Stimulated activated CD8-positive, alpha-beta memory T cell treated with anti-CD3 and anti-CD28 coated beads, Interleukin-15, amount 100 ng/mL, for 48 hours (primary cell): ENCODE measurements around the gene POLR2M.

ENCODE experiments used
- DNase-seq, 2 donors: peaks; one replicate each; pipeline ENCODE4 v3.0.0-alpha.2; 2020; ENCODE audit warnings: low read depth in 2 of 2

Gene POLR2M

DNA sequence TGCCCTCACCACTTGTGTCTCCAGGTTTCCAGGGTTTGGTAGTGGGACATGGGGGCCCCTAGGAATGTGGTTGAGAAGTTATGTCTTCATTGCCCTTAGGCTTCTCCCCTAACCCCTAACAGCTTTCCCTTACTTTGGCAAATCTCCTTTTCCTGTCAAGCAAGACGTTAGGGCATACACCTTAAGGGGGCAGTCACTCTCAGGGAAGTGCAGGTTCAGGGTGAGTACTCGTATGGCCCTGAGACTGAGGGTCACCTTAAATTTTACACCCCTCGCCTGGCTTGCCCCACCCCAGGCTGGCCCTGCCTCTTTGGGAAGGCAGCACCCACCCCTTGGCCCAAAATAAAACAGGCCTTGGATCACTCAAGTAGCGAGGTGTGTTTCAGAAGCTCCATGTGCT, 33.5 kb downstream of the POLR2M start:
- DNase-seq = no peak

DNA sequence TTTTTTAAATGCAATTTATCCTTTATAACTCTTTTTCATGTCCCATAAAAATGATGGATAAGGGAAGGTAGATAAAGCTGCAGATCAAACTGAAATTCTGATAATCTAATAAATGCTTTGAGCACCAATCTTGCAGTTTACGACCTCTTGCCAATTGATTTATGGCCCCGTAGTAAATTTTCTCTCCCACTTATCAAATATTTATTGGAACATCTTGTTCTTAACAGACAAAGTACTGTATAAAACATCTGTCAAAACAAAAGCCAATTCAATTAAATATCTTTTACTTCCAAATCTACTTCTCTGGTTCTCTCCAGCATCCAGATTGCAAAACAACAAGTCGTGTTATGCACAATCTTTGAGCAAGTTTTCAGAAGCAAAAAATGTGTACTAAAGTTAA, 34.6 kb downstream of the POLR2M start:
- DNase-seq = no peak

DNA sequence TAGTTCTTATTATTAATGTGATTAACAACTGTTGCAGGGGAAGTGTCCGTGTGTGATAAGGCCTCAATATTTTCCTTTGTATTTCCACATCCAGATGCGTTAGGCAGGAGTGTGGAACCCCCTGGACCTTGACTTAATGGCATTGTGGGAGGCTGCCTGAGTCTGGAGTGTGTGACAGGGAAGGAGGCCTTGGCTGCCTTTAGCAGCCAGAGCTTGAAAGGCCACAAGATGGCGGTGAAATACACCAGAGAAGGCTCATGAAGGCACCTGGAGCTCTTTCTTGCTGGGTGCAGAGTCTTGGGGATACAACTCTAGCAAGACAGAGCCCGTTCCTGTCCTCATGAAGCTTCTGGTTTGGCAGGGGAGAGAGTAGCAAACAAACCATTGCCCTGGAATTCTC, 36.9 kb downstream of the POLR2M start:
- DNase-seq = no peak

DNA sequence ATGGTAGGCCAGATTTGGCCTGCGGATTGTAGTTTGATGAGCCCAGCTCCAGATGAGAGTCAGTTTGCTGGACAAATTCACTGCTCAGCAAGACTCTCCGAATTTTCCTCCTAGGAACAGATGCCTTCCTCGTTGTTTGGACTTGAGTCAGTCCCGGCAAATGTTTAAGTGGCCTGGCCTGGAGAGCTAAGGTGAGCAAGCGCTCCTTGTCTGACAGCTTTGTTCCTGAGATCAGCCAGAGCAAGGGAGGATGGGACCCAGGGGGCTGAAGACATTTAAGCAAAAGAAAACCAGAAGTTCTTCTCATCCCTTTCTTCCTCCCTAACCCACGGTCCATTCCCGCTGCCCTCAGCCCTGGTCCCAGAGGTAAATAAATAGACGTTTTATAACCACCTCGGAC, 40.3 kb downstream of the POLR2M start:
- no peak for DNase-seq

DNA sequence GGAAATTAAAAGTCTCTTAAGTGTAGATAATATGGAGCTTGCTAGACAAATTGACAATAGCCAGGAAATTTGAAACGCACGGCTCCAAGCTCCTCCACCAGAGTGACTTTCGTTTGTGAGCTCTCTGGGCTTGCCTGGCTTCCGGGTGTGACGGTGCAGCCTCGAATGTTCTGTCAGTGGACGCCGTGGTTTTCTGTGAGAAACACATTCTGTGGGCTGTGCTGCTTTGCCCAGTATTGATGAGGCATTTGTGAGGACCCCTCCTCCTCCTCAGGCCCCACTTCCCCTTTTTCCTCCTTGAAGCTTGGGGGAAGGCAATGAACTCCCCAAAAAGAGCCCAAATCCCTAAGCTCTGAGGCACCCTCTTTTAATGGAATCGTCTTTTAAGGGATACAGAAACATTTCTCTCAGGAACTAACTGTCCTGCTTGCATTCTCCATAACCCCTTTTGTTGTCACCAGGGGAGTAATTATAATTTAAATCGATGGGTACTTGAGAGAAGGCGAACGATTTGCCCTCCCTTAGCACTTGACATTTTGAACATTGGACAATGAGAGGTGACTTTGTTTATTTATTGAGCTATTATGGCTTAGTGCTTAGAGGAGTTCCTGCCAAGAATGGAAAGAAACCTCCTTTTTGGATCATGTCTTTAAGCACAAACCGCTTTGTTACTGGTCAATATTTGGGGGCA, 40.8 kb downstream of the POLR2M start:
- DNase-seq = no peak

DNA sequence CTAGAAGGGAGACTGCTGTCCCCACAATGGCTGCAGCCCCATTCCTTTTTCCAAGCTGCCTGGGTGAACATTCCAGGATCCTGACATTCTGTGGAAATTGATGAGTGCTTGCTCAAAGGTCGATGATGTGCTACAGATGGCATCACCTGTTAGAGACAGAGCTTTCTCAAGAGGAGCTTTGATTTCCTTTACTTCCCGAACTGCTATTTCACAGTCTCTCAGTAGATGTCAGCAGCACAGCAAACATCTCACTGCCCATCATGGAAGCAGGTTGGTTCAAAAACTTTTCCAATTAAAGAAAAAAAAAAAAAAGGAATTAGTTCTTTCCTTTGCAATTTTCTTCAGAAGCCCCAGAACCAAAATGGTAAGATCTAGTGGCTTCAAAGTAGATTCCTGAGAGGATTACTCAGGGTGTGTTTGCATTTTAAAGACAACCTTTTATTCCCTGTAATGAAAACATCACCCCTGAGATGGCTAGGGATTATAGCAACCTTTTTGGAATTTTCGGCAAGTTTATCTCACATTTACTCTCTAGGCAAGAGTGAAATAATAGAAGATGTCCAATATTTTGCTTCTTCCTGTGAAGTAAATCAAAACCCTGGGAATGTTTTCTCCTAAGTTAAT, 44.8 kb downstream of the POLR2M start:
- no peak for DNase-seq

DNA sequence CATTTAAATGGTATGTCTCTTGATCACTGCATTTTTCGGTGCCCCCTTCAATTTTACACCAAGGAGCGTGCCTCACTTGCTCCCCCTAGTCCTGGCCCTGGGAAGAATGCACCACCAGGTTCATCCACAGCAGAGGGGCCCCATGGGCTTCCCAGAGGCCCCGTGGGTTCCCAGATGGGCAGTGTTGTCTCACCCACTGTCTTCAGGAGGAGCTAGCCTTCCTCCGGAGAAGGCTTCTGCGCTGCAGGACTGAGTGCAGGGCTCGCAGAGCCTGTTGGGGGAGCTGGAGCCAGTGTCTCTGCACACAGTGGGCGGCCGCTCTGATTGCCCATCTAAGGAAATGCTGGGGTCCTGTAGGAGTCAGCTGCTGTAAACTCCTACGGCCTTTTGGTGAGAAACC, 45.9 kb downstream of the POLR2M start:
- DNase-seq = no peak

DNA sequence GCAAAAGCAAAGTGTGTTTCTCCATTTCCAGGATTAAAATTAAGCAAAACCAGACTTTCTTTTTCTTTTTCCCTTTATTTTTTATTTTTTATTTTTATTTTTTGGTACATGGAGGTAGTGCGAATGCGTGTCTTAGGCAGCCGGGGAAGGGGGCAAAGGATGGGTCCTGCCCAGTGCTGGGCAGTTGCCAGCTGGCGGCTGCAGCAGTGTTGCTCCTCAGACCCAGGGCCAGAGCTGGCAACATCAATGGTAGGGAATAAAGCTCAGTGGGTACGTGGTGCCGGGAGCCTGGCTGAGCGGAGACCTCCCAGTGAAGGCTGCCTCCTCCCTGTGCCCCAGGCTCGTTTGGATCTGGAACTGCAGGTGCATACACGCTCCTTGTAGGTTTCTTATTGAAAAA, 46.3 kb downstream of the POLR2M start:
- no peak for DNase-seq

DNA sequence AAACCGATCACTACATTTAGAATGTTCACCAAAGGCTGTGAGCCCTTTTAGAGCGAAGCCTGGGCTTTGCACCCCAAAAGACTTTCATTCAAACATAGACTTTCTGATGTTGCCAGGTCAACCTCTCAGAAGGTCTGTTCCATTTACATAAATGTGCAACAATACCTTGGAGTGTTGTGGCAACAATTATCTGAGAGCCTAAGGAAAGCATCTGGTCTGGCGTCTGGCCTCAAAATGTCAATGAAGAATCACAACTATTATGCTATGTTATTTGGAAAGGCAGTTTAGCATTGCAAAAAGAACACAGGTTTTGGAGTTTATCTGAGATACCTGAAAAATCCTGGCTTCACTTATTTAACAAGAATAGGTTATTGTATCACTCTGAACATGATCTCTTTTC, 50.0 kb downstream of the POLR2M start:
- DNase-seq = no peak

DNA sequence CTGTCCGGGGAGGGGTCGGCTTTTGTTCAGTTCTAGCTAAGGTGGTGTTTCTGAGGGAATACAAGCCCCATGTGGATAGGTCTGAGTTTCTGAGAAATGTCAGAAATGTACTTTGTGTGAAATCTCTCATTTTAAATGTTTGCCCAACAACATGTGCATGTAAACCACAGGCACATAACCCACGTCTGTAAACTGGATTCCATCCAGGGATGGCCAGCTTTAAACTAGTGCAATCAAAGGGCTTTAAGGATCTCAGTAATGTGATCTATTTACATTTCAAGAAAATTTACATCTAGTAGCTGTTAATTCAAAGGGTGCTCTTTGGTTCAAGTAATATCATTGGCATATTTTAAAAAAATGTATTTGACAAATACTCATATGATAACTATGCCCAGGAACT, 52.0 kb downstream of the POLR2M start:
- no peak for DNase-seq

DNA sequence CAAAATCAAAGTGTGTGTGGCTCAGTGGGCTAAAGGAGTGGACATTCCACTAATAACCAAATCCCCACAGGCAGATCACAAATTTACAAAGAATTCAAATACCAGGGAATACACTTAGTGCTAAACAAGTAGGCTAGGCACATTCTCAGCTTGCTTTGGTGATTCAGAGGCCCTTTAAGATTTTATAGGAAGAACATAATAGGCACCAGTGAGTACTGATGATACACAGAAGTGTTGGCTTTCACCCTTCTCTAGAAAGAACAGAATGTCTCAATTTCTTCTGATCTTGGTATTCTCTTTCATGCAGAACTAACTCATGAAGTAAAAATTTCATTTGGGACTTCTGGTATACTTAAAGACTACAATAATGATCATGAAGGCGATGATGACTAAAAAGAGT, 55.0 kb downstream of the POLR2M start:
- DNase-seq = no peak

DNA sequence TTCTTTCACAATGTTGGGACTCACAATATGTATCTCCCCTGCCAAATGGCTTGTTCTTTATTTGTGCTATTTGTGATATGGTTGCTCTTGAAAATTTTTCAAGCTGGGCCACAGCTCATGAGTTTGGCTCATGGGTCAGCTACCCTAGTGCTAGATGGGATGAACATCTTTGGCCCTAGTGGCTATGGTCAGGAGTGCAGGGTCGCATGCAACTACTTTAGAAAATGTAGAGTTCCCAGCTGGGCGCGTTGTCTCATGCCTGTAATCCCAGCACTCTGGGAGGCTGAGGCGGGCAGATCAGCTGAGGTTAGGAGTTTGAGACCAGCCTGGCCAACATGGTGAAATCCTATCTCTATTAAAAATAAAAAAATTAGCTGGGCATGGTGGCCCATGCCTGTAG, 55.8 kb downstream of the POLR2M start:
- DNase-seq = no peak

DNA sequence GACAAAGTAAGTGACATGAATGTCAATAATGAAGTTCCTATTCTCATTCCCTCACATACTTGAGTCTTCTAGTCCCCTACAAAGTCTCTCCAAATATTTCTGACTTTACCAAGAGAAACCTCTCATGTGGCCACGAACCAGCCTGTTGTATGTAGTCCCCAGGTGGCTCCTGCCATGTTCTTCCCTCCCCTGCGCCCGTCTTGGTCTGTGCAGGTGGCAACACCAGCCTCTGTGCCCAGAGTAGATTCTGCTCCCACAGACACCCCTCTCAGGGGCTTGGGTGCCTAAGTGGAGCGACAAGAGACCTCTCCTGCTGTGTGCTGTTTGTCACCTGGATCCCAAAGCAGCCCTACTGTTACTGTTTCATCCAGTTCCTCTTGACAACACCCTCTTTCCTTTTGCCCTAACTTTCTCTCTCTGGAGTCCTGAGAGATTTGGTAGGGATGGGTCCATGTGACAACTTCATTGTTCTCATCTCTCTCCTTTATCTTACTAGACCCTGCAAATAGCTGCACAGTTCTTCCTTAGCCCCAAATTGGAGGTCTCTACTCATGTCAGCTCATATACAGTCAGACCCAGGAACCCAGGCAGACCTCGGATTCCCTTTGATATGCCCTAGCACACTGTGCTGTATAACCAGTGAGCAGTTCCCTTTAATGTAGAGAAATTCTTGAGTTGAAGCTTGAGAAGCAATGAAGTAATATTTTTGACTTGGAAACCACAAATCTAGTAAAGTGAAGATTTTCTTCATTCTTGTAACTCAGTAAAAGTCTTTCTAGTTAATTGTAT, 56.9 kb downstream of the POLR2M start:
- no peak for DNase-seq
